Measurements from ENCODE around the gene ELOVL1.

DNA sequence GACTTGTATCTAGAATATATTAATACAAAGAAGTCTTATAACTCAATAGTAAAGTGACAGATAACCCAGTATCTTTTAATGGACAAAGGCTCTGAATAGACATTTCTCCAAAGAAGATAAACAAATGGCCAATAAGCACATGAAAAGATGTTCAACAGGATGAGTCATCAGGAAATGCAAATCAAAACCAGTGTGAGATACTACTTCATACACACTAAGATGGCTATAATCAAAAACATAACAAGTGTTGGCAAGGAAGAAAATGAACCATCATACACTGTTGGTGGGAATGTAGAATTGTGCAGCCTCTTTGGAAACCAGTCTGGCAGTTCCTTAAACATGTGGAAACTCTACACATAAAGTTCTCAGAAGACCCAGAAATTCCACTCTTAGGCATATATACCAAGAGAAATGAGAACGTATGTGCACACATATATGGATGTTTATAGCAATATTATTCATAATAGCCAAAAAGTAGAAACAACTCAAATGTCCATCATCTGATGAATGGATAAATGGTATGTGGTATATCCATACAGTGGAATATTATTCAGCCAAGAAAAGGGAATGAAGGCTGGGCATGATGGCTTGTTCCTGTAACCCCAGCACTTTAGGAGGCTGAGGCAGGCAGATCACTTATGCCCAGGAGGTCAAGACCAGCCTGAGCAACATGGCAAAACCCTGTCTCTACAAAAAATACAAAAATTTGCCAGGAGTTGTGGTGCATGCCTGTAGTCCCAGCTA, 40.1 kb downstream of the ELOVL1 start:
- TF ChIP-seq, protein P1, sequence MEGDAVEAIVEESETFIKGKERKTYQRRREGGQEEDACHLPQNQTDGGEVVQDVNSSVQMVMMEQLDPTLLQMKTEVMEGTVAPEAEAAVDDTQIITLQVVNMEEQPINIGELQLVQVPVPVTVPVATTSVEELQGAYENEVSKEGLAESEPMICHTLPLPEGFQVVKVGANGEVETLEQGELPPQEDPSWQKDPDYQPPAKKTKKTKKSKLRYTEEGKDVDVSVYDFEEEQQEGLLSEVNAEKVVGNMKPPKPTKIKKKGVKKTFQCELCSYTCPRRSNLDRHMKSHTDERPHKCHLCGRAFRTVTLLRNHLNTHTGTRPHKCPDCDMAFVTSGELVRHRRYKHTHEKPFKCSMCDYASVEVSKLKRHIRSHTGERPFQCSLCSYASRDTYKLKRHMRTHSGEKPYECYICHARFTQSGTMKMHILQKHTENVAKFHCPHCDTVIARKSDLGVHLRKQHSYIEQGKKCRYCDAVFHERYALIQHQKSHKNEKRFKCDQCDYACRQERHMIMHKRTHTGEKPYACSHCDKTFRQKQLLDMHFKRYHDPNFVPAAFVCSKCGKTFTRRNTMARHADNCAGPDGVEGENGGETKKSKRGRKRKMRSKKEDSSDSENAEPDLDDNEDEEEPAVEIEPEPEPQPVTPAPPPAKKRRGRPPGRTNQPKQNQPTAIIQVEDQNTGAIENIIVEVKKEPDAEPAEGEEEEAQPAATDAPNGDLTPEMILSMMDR (IDR thresholded peaks at IDR 0.05; ENCODE audit: low read depth, low read length, poor library complexity, severe bottlenecking) = no peak
- no peak for TF ChIP-seq EZH2phosphoT487 (IDR thresholded peaks at IDR 0.05; ENCODE audit: borderline replicate concordance, low read length)
